Colonic mucosa (tissue), 4 donors: ENCODE results near the gene KCNE1. TPM values are rescaled to one million over a fixed set of nuclear protein-coding genes. Genes with fewer than 3 reads are reported as not detected.

Experiments used
- DNase-seq: peaks from one replicate; pipeline ENCODE4 v3.0.0-alpha.2; 2020
- H3K27ac ChIP-seq: fragments of 200-600 bp; one replicate; pipeline ENCODE4 v1.8.0; 2021
- H3K27me3 ChIP-seq: fragments of 200-600 bp; one replicate; pipeline ENCODE4 v1.8.0; 2021
- H3K36me3 ChIP-seq: fragments of 200-600 bp; one replicate; pipeline ENCODE4 v1.8.0; 2021
- H3K4me1 ChIP-seq: fragments of 200-600 bp; one replicate; pipeline ENCODE4 v1.8.0; 2021; ENCODE audit warnings: mild to moderate bottlenecking
- H3K4me3 ChIP-seq: fragments of 200-600 bp; one replicate; pipeline ENCODE4 v1.8.0; 2021
- H3K9ac ChIP-seq, 2 donors: one replicate each; pipeline ENCODE4 v1.7.0; 2013; ENCODE audit warnings: control low read depth in 2 of 2, low read depth in 2 of 2, low read length in 2 of 2
- H3K9me3 ChIP-seq: fragments of 200-600 bp; one replicate; pipeline ENCODE4 v1.8.0; 2021
- intact Hi-C: fragments of 100-400 bp; cut with DNase I; formaldehyde crosslinking; loops from one replicate; pipeline ENCODE4 v1.14.1; 2022
- total RNA-seq, 2 donors: library from RNA; stranded (reverse); fragmentation: NEBNext Ultra II Directional in 1 of 2; extraction: Animal tissue kit (Norgen Biotek cat#: 25700) in 1 of 2; gene quantifications; one replicate each; pipeline ENCODE4 v1.2.1, GENCODE V29; 2021
- TF ChIP-seq, protein P1 (sequence below): fragments of 200-600 bp; IDR thresholded peaks from one replicate; pipeline ENCODE4 v1.8.0; 2022; ENCODE audit warnings: antibody characterized with exemption, mild to moderate bottlenecking
- donor health status: healthy.
- donor health status: DM: no; HTN: no; CAD: no.
- donor health status: DM: no; HTN: no; CAD: no.

KCNE1 gene
- total RNA-seq, 2 donors from 2014 or later, result 0.11 TPM; not detected in 1

DNA sequence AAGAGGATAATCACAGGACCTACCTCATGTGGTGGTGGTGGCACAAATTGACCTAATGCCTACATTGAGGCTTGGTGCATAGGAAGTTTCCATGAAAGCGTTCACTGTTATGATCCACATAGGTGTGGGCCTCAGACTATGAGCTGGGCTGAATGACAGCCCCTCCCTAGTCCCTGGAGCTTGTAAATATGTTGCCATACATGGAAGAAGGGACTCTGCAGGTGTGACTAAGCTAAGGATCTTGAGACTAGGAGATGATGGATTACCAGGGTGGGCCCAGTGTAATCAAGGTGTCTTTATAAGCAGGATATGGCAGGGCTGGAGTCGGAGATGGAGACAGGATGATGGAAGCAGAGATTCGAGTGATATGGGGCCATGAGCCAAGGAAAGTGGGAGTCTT is 31.0 kb upstream of the KCNE1 start:
- intact Hi-C loops, result no loop called here
- TF ChIP-seq, protein P1, sequence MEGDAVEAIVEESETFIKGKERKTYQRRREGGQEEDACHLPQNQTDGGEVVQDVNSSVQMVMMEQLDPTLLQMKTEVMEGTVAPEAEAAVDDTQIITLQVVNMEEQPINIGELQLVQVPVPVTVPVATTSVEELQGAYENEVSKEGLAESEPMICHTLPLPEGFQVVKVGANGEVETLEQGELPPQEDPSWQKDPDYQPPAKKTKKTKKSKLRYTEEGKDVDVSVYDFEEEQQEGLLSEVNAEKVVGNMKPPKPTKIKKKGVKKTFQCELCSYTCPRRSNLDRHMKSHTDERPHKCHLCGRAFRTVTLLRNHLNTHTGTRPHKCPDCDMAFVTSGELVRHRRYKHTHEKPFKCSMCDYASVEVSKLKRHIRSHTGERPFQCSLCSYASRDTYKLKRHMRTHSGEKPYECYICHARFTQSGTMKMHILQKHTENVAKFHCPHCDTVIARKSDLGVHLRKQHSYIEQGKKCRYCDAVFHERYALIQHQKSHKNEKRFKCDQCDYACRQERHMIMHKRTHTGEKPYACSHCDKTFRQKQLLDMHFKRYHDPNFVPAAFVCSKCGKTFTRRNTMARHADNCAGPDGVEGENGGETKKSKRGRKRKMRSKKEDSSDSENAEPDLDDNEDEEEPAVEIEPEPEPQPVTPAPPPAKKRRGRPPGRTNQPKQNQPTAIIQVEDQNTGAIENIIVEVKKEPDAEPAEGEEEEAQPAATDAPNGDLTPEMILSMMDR, result no peak
- H3K4me1 ChIP-seq, result peaks cover 10% of the 10 kb centered on the region
- H3K27ac ChIP-seq, result peak overlapping the region; percentile 77
- no peaks in the 10 kb centered on the region for H3K27me3 ChIP-seq
- H3K9me3 ChIP-seq, result no peaks in the 10 kb centered on the region
- no peak overlapping the region for H3K4me3 ChIP-seq
- no peaks in the 10 kb centered on the region for H3K36me3 ChIP-seq
- DNase-seq, result peak; percentile 62
- H3K9ac ChIP-seq, result no peak overlapping the region

- TF ChIP-seq, protein P1, result no peak
- no peak overlapping the region for H3K9ac ChIP-seq
- DNase-seq, result no peak
- peaks cover 10% of the 10 kb centered on the region for H3K4me1 ChIP-seq
- H3K4me3 ChIP-seq, result no peak overlapping the region
- H3K36me3 ChIP-seq, result no peaks in the 10 kb centered on the region
- H3K9me3 ChIP-seq, result no peaks in the 10 kb centered on the region
- H3K27ac ChIP-seq, result no peak overlapping the region
- no peaks in the 10 kb centered on the region for H3K27me3 ChIP-seq
- intact Hi-C loops, result no loop called here
Measured at GRCh38 chr21:34540206-34540605, 28.2 kb upstream of the KCNE1 start.

DNA sequence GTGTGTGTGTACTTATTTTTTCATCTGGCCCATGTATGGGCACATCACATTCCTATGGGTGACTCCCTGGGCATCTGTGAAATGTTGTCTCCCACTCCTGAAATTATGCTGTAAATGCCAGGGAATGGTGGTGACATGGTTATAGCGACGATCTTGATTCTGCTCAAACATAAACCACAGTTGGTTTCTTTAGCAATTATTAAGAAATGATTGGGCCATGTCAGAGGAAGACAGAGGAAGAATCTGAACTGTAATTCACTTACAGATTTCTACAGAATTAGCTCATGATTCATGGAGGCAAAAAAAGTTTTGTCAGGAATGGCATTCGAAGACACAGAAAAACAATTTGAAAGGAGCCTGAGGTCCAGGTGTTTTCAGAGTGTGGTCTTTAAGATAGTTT is 25.8 kb upstream of the KCNE1 start:
- Histone ChIP-seq H3K36me3 (no peaks in the 10 kb centered on the region), H3K9ac (no peak overlapping the region), H3K9me3 (no peaks in the 10 kb centered on the region), H3K27me3 (no peaks in the 10 kb centered on the region), H3K27ac (no peak overlapping the region), H3K4me3 (no peak overlapping the region), H3K4me1 (no peaks in the 10 kb centered on the region)
- intact Hi-C loops, result no loop called here
- TF ChIP-seq, protein P1, result no peak
- no peak for DNase-seq

DNA sequence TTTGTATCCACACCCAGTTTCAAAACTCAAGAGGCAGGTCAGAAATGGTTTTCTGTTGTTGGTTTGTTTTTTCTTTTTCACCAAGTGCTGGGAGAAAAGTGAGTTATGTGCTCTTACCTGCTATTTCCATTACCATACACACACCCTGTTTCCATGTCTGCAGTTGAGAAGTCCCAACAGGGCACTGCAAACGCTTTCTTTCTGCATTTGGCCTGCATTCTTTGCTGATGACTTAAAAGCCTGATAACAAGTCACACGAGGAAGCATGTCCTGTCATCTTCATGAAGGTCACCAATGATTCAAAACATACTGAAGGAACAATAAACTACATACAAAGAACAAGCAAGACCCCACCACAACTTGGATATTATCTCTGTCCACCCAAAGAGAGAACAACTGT is 24.8 kb upstream of the KCNE1 start:
- no peak overlapping the region for H3K4me3 ChIP-seq
- H3K27me3 ChIP-seq, result no peaks in the 10 kb centered on the region
- H3K4me1 ChIP-seq, result no peaks in the 10 kb centered on the region
- intact Hi-C loops, result no loop called here
- no peak overlapping the region for H3K9ac ChIP-seq
- H3K9me3 ChIP-seq, result no peaks in the 10 kb centered on the region
- no peak for DNase-seq
- no peak overlapping the region for H3K27ac ChIP-seq
- no peaks in the 10 kb centered on the region for H3K36me3 ChIP-seq
- TF ChIP-seq, protein P1, result no peak

DNA sequence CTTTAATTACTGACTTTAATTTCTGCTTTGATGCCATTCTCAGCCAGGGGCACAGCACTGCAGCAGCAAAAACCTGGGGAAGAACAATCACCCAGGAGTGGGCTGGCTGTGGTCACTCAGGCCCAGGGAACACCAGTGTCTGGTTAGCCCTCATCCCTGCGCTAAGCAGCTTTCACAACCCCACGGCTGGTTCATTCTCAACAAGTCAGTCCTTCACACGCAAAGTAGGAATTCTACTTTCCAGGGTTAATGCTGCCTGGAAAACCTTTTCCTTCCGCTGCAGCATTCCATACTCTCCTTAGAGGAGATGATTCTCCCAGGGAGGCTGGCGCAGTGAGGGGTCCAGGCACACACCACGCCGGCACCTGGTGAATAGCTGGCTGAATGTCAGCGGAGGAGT is 24.3 kb upstream of the KCNE1 start:
- DNase-seq, result no peak
- Histone ChIP-seq H3K9me3 (no peaks in the 10 kb centered on the region), H3K9ac (no peak overlapping the region), H3K4me1 (no peaks in the 10 kb centered on the region), H3K27me3 (no peaks in the 10 kb centered on the region), H3K27ac (no peak overlapping the region), H3K4me3 (no peak overlapping the region), H3K36me3 (no peaks in the 10 kb centered on the region)
- intact Hi-C loops, result no loop called here
- TF ChIP-seq, protein P1, result no peak

DNA sequence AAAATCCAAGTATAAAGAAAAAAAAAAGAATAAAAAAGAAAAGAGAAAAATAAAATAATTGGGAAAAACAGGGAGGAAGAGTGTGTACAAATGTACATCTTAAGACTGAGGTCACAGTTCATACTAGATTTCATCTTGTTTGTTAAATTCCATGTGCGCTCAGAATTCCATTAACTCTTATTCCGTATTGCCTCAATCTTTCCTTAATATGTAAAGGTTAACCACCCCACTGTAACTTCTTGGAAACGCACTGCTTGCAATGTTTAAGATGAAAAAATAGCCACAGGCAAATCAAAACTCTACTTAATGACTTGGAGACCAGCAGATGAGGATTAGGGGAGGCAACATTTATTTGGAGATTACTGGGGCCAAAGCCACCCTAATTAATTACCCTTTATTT is 23.9 kb upstream of the KCNE1 start:
- H3K4me1 ChIP-seq, result no peaks in the 10 kb centered on the region

More for the DNA sequence above, 23.9 kb upstream of the KCNE1 start:
- intact Hi-C loops, result no loop called here
- TF ChIP-seq, protein P1, result no peak
- H3K9me3 ChIP-seq, result no peaks in the 10 kb centered on the region
- no peaks in the 10 kb centered on the region for H3K27me3 ChIP-seq
- H3K4me3 ChIP-seq, result no peak overlapping the region
- no peak overlapping the region for H3K9ac ChIP-seq
- H3K36me3 ChIP-seq, result no peaks in the 10 kb centered on the region
- no peak for DNase-seq
- no peak overlapping the region for H3K27ac ChIP-seq
